Nucleus accumbens (tissue), 56 donors: ENCODE results near the gene FAM111A.
A peak's percentile ranks its signal among the peaks of the same experiment; 100 is the strongest.
"Not testable (repeated sequence)": the region's sequence is repeated elsewhere in the genome, so short reads cannot be mapped to it uniquely, and the experiment has no call there.

Source experiments
- DNase-seq, 56 donors: peaks; one replicate each; lab custom pipeline; 2025; lab: John Stamatoyannopoulos, UW

The FAM111A gene, protein sequence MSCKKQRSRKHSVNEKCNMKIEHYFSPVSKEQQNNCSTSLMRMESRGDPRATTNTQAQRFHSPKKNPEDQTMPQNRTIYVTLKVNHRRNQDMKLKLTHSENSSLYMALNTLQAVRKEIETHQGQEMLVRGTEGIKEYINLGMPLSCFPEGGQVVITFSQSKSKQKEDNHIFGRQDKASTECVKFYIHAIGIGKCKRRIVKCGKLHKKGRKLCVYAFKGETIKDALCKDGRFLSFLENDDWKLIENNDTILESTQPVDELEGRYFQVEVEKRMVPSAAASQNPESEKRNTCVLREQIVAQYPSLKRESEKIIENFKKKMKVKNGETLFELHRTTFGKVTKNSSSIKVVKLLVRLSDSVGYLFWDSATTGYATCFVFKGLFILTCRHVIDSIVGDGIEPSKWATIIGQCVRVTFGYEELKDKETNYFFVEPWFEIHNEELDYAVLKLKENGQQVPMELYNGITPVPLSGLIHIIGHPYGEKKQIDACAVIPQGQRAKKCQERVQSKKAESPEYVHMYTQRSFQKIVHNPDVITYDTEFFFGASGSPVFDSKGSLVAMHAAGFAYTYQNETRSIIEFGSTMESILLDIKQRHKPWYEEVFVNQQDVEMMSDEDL

DNA sequence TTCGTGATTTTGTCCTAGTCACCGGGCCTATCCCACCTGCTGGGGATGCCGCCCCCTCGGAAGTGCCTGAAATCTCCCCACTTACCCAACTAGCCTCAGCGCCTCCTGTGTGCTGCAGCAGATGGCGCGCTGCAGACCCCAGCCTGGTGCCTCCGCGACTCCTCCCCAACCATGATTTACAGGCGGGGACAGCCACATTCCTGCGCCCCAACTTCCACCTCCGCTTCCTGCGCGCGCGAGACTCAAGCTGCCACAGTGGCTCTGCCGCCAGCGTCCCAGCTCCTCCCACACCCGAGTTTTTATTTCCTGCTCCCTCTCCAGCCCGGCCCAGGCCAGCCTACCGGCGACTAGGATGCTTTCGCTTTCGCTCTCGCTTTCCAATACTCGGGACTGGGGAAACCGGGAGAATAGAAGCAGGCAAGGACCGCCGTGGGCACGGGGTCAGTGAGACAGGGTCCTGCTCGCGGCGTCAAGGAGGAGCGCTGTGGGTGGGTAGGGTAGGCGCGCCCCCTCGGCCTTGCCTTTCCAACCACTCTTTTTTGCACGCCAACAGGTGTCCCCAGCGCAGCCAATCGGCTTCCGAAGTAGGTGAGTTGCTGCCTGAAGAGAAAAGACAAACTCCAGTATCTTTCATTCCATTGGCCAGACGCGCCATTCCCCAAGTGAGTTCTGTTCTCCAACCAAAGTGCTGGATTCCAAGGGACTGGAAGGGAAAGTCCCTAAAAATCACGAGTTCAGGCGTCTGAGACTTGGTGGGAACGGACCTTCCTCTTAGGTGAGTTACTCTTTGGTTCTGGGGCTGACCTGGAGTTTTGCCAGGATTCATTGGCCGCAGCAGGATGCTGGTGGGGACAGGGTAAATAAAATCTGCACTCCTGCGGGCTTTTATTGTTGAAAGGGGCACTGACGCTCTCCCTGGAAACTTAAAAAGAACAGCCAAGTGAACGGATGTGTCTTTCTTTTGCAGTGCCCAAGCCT is at the start of gene FAM111A:
FAM111A (plus strand) TSS at position 327 of the 978 bp plus-strand sequence. CDS start 6,017 bp downstream, outside the sequence.
- DNase-seq = peak in 52 of 56 donors; percentile 15 to 80 (median 60)

DNA sequence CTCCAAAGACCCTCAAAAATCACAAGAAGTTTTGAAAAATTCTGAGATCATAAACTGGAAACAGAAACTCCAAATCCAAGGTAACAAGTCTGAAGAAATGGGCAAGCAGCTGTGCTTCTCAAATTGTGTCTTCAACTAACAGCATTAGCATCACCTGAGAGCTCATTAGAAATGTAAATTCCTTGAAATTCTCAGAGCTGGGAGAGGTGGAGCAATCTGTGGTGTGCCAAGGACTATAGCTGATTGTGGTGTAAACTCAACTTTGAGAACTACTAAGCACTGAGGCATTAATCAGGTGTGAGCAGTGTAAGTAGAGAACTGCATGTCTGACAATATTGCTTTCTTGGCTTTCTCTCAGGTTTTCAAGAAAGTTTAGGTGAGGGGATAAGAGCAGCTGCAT is 49.1 kb upstream of the FAM111A start:
- not testable (repeated sequence) for DNase-seq

- not testable (repeated sequence) for DNase-seq
Observed at GRCh38 chr11:59095225-59095624, 47.4 kb upstream of the FAM111A start.

GRCh38 chr11:59095972-59096575 is 46.6 kb upstream of the FAM111A start:
- not testable (repeated sequence) for DNase-seq

GRCh38 chr11:59097113-59097708 is 45.4 kb upstream of the FAM111A start:
- peak in 21 of 56 donors; percentile 0 to 59 (median 9) for DNase-seq

DNA sequence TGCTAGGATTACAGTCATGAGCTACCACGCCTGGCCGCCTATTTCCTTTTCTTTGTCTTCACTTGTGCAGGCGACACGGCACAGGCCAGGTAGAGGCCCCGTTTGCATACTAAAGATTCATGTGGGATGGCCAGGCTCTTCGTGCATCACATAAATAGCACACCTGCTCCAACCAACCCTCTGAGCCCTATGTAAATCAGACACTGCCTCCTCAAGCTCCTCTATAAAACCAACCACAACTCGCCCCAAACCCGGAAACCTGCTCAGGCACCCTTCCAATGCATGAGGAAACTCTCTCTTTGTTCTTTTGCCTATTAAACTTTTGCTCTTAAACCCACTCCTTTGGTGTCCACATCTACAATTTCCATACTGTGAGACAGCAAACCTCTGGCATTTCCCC is 44.7 kb upstream of the FAM111A start:
- DNase-seq = not testable (repeated sequence)

- peak in 26 of 56 donors; percentile 0 to 42 (median 6) for DNase-seq
Observed at GRCh38 chr11:59102259-59102765, 40.3 kb upstream of the FAM111A start.

- DNase-seq = peak in 52 of 56 donors; percentile 11 to 87 (median 64)
Observed at GRCh38 chr11:59106363-59107336, 36.0 kb upstream of the FAM111A start, which contains the start of gene FAM111B. FAM111B (plus strand) TSS chr11:59107237; CDS start chr11:59109626, 2,389 bp downstream.

- not testable (repeated sequence) for DNase-seq
Observed at GRCh38 chr11:59107721-59108120, 34.9 kb upstream of the FAM111A start.

DNA sequence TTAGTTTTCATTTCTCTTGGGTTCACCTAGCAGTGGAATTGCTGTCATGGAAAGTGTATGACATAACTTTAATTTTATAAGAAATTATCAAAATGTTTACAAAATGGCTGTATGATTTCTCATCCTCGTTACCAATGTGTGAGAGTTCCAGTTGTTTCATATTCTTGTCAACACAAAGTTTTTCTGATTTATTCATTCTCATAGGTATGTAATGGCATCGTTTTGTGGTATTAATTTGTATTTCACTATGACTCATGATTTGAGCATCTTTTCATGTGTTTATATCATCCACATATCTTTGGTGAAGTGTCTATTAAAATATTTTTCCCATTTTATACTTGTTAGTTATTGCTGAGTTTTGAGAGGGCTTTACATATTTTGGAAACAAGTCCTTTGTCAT is 30.2 kb upstream of the FAM111A start:
- DNase-seq = no peak

DNA sequence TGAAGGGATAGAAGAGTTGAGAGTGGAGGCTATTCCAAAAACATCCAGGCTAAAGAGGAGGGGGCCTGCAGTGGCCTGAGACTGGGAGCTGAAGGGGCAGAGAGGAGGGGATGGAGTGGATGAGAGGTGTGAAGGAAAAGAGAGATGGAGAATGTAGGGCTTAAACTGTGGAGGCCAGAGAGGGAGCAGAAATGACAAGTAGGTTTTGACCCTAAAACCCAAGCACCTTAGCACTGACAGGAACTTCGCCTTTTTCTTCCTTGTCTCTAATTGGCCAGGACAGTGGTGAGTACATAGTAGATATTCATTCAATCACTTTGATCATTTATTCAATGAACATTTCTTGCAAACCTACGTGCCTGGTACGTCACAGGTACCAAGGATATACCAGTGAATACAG is 28.3 kb upstream of the FAM111A start:
- DNase-seq = no peak

DNA sequence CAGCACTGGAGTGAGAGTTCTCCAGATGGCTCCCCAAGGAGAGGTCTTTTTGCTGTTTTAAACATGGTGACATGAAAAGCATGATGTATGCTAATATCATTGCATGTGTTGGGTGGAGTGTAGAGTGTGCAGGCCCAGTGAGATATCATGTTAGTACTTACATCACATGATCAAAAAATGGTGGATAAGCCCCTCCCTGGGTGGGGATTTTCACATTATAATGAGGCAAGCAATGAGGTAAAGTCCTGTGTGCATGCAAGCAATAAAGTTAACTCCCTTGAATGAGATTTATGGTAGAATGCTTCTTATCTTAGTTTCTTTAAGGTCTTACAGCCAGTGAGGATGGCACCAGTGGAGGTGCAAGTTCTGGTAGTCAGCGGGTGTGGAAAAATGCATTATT is 27.1 kb upstream of the FAM111A start:
- no peak for DNase-seq

DNA sequence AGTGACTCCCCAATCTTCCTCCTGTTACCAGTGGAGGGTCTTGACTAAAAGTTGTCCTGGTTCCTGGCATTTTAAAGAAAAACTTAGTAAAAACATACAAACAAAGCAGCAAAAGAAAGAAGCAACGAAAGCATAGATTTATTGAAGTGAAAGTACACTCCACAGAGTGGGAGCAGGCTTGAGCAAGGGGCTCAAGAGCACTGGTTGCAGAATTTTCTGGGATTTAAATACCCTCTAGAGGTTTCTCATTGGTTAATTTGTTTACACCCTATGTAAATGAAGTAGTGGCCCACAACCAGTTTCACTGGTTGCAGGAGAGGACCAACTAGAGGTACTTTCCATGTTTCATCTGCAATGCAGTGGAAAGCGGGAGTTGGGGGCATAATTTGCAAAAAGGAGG is 24.9 kb upstream of the FAM111A start:
- no peak for DNase-seq

DNA sequence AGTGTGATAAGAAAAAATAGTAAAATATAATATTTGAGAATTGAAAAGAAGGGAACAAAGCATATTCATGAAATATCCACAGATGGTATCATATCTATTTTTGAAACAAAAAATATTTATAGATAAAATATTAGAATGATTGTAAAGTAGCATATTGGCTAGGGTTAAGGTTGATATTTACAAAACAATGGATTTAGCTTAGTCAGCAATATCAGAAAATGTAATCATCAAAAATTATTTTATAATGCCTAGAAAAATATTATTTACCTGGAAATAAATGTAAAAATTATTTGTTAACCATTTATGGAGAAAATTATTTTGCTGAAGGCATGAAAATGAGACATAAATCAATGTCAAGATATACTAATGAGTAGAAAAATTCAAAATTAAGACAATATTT is 22.8 kb upstream of the FAM111A start:
- no peak for DNase-seq

DNA sequence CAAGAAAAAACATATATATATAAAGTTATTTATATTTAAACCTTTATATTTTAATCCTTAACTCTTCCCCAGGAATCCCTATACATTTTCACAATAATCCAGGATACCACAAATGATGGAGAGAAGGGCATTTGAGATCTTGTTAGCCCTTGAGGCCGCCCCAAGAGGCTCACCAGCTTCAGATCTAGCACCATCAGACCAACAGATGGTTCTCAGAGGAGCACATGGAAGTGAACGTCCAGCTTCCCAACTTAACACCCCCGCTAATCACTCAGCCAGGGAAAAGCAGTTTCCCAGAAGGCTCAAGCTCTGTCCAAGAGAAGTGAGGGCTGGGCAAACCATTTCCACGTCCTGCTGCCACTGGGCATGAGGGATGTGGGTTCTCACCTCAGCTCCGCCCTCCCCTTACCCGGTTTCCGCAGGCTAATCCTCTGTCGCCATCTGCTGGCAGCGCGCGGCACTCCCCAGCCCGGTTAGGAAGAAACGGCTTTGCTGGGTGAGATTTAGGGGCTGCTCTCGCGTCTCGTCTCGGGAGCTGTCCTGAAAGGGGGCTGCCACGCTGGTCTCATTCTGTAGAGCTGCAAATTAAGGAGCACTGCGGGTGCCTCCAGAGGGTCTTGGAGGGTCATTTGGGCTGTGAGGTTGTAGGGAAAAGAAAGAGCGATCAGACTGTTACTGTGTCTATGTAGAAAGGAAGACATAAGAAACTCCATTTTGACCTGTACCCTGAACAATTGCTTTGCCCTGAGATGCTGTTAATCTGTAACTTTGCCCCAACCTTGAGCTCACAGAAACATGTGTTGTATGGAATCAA is 6.8 kb upstream of the FAM111A start:
- peak in 51 of 56 donors; percentile 15 to 85 (median 56) for DNase-seq

- not testable (repeated sequence) for DNase-seq
Observed at GRCh38 chr11:59136551-59136950, 6.1 kb upstream of the FAM111A start.

GRCh38 chr11:59137190-59137589 is 5.5 kb upstream of the FAM111A start:
- no peak for DNase-seq
